Upper lobe of left lung (tissue), 6 donors: Measurements from ENCODE around the gene PTGIR. TPM values are rescaled to one million over a fixed set of nuclear protein-coding genes. Genes with fewer than 3 reads are reported as not detected.

Experiments
- ATAC-seq, 2 donors: fragments of 200-7000 bp; cut with Tn5 transposase; one replicate each; pipeline ENCODE4 v1.9.1; 2022; ENCODE audit warnings: mild to moderate bottlenecking in 2 of 2, moderate library complexity in 2 of 2; ENCODE audit not compliant: low FRiP score in 2 of 2
- DNase-seq, 2 donors: peaks; one replicate each; pipeline ENCODE4 v3.0.0-alpha.2; 2019 to 2020
- H3K27ac ChIP-seq, 4 donors: fragments of 200-600 bp; sonication (generic); one replicate each; pipeline ENCODE4 v1.5.1; 2016 to 2019
- H3K27me3 ChIP-seq, 4 donors: fragments of 200-600 bp; sonication (generic); one replicate each; pipeline ENCODE4 v1.5.1; 2017 to 2019
- H3K36me3 ChIP-seq, 4 donors: fragments of 200-600 bp; sonication (generic); one replicate each; pipeline ENCODE4 v1.5.1; 2016 to 2019
- H3K4me1 ChIP-seq, 4 donors: fragments of 200-600 bp; sonication (generic); one replicate each; pipeline ENCODE4 v1.5.1; 2018 to 2019
- H3K4me3 ChIP-seq, 4 donors: fragments of 200-600 bp; sonication (generic); one replicate each; pipeline ENCODE4 v1.5.1; 2017 to 2019; ENCODE audit warnings: mild to moderate bottlenecking in 2 of 4, moderate library complexity in 1 of 4
- H3K9me3 ChIP-seq, 4 donors: fragments of 200-600 bp; sonication (generic); one replicate each; pipeline ENCODE4 v1.5.1; 2018 to 2019
- EP300 ChIP-seq, 4 donors: sonication (generic); formaldehyde crosslinking; IDR thresholded peaks; one replicate each; pipeline ENCODE4 v1.5.1; 2017; ENCODE audit warnings: antibody characterized with exemption in 4 of 4, control low read depth in 2 of 4
- POLR2A ChIP-seq, 4 donors: fragments of 450-650 bp; IDR thresholded peaks; one replicate each; pipeline ENCODE4 v1.5.1; 2016 to 2017; ENCODE audit warnings: antibody characterized with exemption in 4 of 4, mild to moderate bottlenecking in 2 of 4
- POLR2AphosphoS5 ChIP-seq, 2 donors: sonication (generic); formaldehyde crosslinking; IDR thresholded peaks; one replicate each; pipeline ENCODE4 v1.5.1; 2017; ENCODE audit warnings: antibody characterized with exemption in 2 of 2
- WGBS, 2 donors: methylation state at CpG; one replicate each; pipeline ENCODE4 v1.1.5; 2017 to 2018; 5-methylcytosine and 5-hydroxymethylcytosine counted together
- total RNA-seq, 6 donors: library from RNA; depleted of rRNA in 4 of 6; stranded (reverse); fragments of >200 nt in 4 of 6; gene quantifications; one replicate each; pipeline versions ENCODE4 v1.1.0 to v1.2.1, GENCODE V29; 2016 to 2021
- TF ChIP-seq, protein P1 (sequence below), 6 experiments: fragments of 450-650 bp in 4 of 6; fragments of 200-600 bp in 2 of 6; sonication (generic) in 2 of 6; IDR thresholded peaks; one replicate each; pipeline ENCODE4 v1.5.1; 2016 to 2019; ENCODE audit warnings: antibody characterized with exemption in 6 of 6
- donor health status: DM: no; HTN: no; CAD: no; lungs with moderate emphysema.
- donor health status: DM: no; HTN: yes; CAD: no; lungs with severe emphysema.

Gene PTGIR
- total RNA-seq, 6 donors from 2014 or later = 6.4 to 26.0 (median 11.1) TPM

DNA sequence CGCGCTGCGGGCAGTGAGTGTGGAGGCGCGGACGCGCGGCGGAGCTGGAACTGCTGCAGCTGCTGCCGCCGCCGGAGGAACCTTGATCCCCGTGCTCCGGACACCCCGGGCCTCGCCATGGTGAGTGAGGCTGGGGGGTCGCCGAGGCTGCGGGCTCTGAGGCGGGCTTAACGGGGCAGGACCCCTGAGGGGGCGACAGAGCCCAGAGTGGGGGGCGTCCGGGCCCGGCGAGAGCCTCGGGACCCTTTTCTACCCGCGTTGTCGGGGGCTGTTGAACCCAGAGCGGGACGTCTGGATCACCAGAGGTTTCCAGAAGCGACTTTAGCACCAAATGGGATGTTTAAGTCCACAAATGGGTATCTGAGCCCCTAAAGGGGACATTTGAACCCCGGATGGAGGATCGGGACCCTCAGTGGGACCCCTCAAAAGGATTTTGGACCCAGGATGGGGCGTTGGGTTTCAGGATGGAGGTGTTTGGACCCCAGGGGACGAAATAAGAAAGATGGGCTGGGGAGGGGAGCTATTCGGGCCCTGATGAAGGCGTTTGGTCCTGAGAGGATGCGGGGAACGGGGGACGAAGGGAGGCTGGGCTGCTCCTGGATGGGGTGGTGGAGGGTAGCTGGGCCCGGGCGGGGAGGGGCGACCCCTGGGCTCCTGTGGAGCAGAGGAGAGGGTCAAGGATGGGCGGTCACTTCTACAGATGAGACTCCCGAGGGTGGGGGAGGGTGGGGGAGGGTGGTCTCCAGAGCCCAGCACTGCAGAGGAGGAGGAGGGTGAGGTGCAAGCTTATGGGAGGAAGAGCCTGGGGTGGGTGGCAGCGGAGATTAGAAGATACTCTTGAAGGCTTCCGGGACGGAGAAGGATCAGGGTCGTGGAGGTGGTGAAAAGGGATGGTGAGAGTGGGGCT is 23.3 kb downstream of the PTGIR start, which contains the start of gene CALM3:
CALM3 (plus strand) TSS at position 13 of the 907 bp plus-strand sequence; CDS start at position 118, 105 bp downstream.
- DNase-seq (peak in 1 of 2 donors; percentile 81), ATAC-seq (no peak)
- no peaks in the 10 kb centered on the region for H3K9me3 ChIP-seq
- TF ChIP-seq POLR2AphosphoS5 (IDR thresholded peaks at IDR 0.05) = no peak
- peak; percentile 40 to 88 (median 76) for TF ChIP-seq POLR2A (IDR thresholded peaks at IDR 0.05)
- H3K4me3 ChIP-seq = peak within 1 kb of the TSS; percentile 76 to 100 (median 98)
- H3K4me1 ChIP-seq = peaks cover 23 to 32% (median 28%) of the 10 kb centered on the region in 4 donors
- peaks cover 0 to 16% (median 14%) of the 10 kb centered on the region in 4 donors for H3K36me3 ChIP-seq
- no peaks in the 10 kb centered on the region for H3K27me3 ChIP-seq
- WGBS, 2 donors = 1 to 2% methylated on average over 17 to 31 of the region's 51 CpGs
- peak within 1 kb of the TSS; percentile 97 to 99 (median 98) for H3K27ac ChIP-seq

DNA sequence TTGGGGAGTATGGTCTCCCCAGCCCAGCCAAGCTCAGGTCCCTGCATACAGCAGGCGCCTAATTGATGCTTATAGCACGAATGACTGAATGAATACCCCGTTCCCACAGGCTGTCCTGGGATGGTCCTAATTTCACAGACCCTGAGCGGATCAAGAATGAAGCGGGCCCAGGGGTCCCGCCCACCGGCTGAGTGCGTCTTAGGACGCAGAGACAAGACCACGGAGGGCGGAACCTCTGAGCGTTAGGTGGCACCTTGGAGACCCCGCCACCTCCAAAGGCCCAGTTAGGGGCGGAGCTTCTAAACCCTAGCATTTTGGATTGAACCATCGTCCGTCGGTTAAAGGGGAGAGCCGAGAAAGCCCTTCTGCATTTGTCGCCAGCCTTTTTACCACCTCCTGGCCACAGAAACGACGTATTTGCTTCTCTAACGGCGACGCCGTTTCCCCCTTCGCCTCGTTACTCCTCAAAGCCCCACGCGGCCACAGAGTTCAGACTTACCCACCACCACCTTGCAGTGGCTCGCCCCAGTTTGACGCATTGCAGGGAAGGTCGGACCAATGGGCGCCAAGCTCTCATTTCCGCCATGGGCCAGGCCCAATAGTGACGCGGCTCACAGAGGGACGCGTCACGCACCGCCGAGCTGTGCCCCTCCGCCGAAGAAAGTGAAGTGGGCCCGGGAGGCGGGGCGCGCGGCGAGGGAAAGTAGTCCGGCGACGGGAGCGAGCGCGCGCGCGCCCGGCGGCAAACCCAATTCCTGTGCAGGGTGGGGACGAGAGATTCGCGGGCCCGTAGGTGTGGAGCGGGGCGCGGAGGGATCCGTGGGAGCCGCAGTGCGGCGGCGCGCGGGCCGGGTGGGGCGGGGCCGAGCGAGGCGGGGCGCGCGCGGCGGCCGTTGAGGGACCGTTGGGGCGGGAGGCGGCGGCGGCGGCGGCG is 24.2 kb downstream of the PTGIR start:
- peak overlapping the region; percentile 97 to 99 (median 98) for H3K27ac ChIP-seq
- 1 to 5% methylated on average over 24 to 28 of the region's 93 CpGs for WGBS, 2 donors
- peak; percentile 96 for ATAC-seq

DNA sequence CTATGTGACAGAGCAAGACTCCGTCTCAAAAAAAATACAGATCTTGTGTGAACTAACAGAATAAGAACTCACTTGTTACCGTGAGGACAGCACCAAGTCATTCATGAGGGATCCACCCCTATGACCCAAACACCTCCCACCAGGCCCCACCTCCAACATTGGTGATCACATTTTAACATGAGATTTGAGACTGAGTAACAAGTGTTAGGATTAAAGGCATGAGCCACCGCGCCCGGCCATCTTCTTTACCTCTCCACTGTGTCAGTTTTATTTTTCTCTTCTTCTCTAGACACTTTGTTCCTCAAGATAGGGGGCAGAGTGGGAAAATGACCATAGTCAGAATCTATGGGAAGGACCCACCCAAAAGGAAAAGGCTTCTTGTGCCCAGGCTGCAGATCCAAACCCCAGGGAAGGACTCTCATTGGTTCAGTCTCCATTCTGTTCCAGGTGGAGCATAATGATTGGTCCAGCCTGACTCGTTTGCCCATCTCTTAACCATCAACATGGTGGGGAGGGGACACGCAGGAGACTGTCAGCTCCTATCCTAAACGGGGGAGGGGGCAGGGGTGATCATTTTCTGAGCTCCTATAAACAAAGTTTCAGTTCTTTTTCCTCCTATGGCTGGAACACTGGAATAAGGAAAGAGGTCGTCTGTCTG is 25.0 kb downstream of the PTGIR start:
- DNase-seq = no peak
- Histone ChIP-seq H3K4me3 (peak overlapping the region; percentile 21 to 100 (median 88)), H3K27ac (peak overlapping the region; percentile 97 to 99 (median 98)), H3K27me3 (no peaks in the 10 kb centered on the region), H3K4me1 (peaks cover 23 to 32% (median 25%) of the 10 kb centered on the region in 4 donors), H3K36me3 (no peaks in the 10 kb centered on the region), H3K9me3 (no peaks in the 10 kb centered on the region)
- TF ChIP-seq, protein P1, sequence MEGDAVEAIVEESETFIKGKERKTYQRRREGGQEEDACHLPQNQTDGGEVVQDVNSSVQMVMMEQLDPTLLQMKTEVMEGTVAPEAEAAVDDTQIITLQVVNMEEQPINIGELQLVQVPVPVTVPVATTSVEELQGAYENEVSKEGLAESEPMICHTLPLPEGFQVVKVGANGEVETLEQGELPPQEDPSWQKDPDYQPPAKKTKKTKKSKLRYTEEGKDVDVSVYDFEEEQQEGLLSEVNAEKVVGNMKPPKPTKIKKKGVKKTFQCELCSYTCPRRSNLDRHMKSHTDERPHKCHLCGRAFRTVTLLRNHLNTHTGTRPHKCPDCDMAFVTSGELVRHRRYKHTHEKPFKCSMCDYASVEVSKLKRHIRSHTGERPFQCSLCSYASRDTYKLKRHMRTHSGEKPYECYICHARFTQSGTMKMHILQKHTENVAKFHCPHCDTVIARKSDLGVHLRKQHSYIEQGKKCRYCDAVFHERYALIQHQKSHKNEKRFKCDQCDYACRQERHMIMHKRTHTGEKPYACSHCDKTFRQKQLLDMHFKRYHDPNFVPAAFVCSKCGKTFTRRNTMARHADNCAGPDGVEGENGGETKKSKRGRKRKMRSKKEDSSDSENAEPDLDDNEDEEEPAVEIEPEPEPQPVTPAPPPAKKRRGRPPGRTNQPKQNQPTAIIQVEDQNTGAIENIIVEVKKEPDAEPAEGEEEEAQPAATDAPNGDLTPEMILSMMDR (IDR thresholded peaks at IDR 0.05) = no peak
- 65 to 77% methylated on average over 8 to 9 of the region's 9 CpGs for WGBS, 2 donors
- no peak for ATAC-seq

More for the DNA sequence above, 24.2 kb downstream of the PTGIR start:
- DNase-seq = peak; percentile 93 to 99
- TF ChIP-seq POLR2AphosphoS5 (IDR thresholded peaks at IDR 0.05) (peak; percentile 70 to 78), EP300 (IDR thresholded peaks at IDR 0.05) (peak in 1 of 4 donors; percentile 19), POLR2A (IDR thresholded peaks at IDR 0.05) (peak in 3 of 4 donors; percentile 58 to 70 (median 64))
- TF ChIP-seq, protein P1 (IDR thresholded peaks at IDR 0.05) = peak in 2 of 6 experiments; percentile 3 to 21
- H3K4me3 ChIP-seq = peak overlapping the region; percentile 21 to 100 (median 88)
- H3K9me3 ChIP-seq = no peaks in the 10 kb centered on the region
- peaks cover 23 to 32% (median 28%) of the 10 kb centered on the region in 4 donors for H3K4me1 ChIP-seq
- H3K27me3 ChIP-seq = no peaks in the 10 kb centered on the region
- peaks cover 0 to 7% (median 4%) of the 10 kb centered on the region in 4 donors for H3K36me3 ChIP-seq

DNA sequence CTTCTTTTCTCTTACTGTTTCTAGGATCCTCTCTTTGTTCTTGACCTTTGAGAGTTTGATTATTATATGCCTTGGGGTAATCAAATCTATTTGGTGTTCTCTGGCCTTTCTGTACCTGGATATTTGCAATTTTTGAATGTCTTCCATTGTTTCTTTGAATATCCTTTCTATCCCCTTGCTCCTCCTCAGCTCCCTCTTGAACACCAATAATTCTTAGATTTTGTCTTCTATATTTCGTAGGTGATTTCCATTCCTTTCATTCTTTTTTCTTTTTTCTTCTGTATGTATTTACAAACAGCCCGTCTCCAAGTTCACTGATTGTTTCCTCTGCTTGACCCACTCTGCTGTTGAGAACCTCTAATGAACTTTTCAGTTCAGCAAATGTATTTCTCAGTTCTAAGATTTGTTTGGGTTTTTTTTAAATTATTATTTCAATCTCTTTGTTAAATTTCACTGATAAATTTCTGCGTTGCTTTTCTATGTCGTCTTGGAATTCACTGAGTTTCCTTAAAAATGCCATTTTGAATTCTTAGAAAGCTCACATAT is 26.4 kb downstream of the PTGIR start:
- H3K4me3 ChIP-seq = no peak overlapping the region
- no peaks in the 10 kb centered on the region for H3K27me3 ChIP-seq
- WGBS, 2 donors = 95 to 98% methylated on average over 4 of the region's 4 CpGs
- no peak for ATAC-seq
- H3K27ac ChIP-seq = no peak overlapping the region
- TF ChIP-seq EP300 (IDR thresholded peaks at IDR 0.05) (no peak), POLR2A (IDR thresholded peaks at IDR 0.05) (no peak), POLR2AphosphoS5 (IDR thresholded peaks at IDR 0.05) (no peak)
- TF ChIP-seq, protein P1 (IDR thresholded peaks at IDR 0.05) = no peak
- no peak for DNase-seq
- H3K36me3 ChIP-seq = no peaks in the 10 kb centered on the region
- H3K4me1 ChIP-seq = peaks cover 11 to 24% (median 16%) of the 10 kb centered on the region in 4 donors
- no peaks in the 10 kb centered on the region for H3K9me3 ChIP-seq
